ENCODE results near the gene RYK.
"Not testable (repeated sequence)": the region's sequence is repeated elsewhere in the genome, so short reads cannot be mapped to it uniquely, and the experiment has no call there.

Gene RYK

GRCh38 chr3:134250717-134251220 is at the start of gene RYK:
RYK (minus strand) TSS chr3:134250859; CDS start chr3:134250654, 205 bp downstream.
- DNase-seq (ENCODE audit: low read depth), result peak; percentile 61

- DNase-seq (ENCODE audit: low read depth), result no peak
Observed at GRCh38 chr3:134299888-134300206, 49.2 kb upstream of the RYK start.

GRCh38 chr3:134299185-134299887 is 48.7 kb upstream of the RYK start:
- DNase-seq (ENCODE audit: low read depth), result no peak

- no peak for DNase-seq (ENCODE audit: low read depth)
Observed at GRCh38 chr3:134298249-134298648, 47.6 kb upstream of the RYK start.

- no peak for DNase-seq (ENCODE audit: low read depth)
Observed at GRCh38 chr3:134296616-134297015, 46.0 kb upstream of the RYK start.

- DNase-seq (ENCODE audit: low read depth), result no peak
Observed at GRCh38 chr3:134295930-134296329, 45.3 kb upstream of the RYK start.

- DNase-seq (ENCODE audit: low read depth), result no peak
Observed at GRCh38 chr3:134294302-134295280, 43.9 kb upstream of the RYK start.

- DNase-seq (ENCODE audit: low read depth), result no peak
Observed at GRCh38 chr3:134291319-134292254, 40.9 kb upstream of the RYK start.

- DNase-seq (ENCODE audit: low read depth), result no peak
Observed at GRCh38 chr3:134287512-134287911, 36.9 kb upstream of the RYK start.

GRCh38 chr3:134284438-134284837 is 33.8 kb upstream of the RYK start:
- no peak for DNase-seq (ENCODE audit: low read depth)

- no peak for DNase-seq (ENCODE audit: low read depth)
Observed at GRCh38 chr3:134282659-134283047, 32.0 kb upstream of the RYK start.

GRCh38 chr3:134281912-134282658 is 31.4 kb upstream of the RYK start:
- no peak for DNase-seq (ENCODE audit: low read depth)

GRCh38 chr3:134279466-134279865 is 28.8 kb upstream of the RYK start:
- no peak for DNase-seq (ENCODE audit: low read depth)

- DNase-seq (ENCODE audit: low read depth), result no peak
Observed at GRCh38 chr3:134277066-134277660, 26.5 kb upstream of the RYK start.

GRCh38 chr3:134276086-134276485 is 25.4 kb upstream of the RYK start:
- DNase-seq (ENCODE audit: low read depth), result no peak

GRCh38 chr3:134275110-134275509 is 24.5 kb upstream of the RYK start:
- DNase-seq (ENCODE audit: low read depth), result not testable (repeated sequence)

- no peak for DNase-seq (ENCODE audit: low read depth)
Observed at GRCh38 chr3:134274571-134274970, 23.9 kb upstream of the RYK start.

- DNase-seq (ENCODE audit: low read depth), result no peak
Observed at GRCh38 chr3:134267996-134268395, 17.3 kb upstream of the RYK start.

- DNase-seq (ENCODE audit: low read depth), result no peak
Observed at GRCh38 chr3:134260987-134261386, 10.3 kb upstream of the RYK start.

- DNase-seq (ENCODE audit: low read depth), result no peak
Observed at GRCh38 chr3:134258761-134259347, 8.2 kb upstream of the RYK start.
